ENCODE measurements around the gene ACTL8.
A peak's percentile ranks its signal among the peaks of the same experiment; 100 is the strongest.

- TF ChIP-seq CTCF (conservative IDR thresholded peaks at IDR 0.05 in 1 of 2, IDR thresholded peaks at IDR 0.05 in 1 of 2; ENCODE audit: low read depth in 1 of 2, low read length in 2 of 2), result peak; percentile 47 to 54
- TF ChIP-seq EZH2 (IDR thresholded peaks at IDR 0.05; ENCODE audit: low read length, missing control alignments), result no peak
Measured at GRCh38 chr1:17849216-17849615, 94.1 kb downstream of the ACTL8 start.
